Body of pancreas (tissue), 4 donors: ENCODE results near the gene UBE2U. TPM values are rescaled to one million over a fixed set of nuclear protein-coding genes. Genes with fewer than 3 reads are reported as not detected.

ENCODE experiments used
- ATAC-seq: fragments of 150-250 bp; one replicate; pipeline ENCODE4 v1.9.1; 2016
- DNase-seq, 4 donors: peaks; one replicate each; pipeline ENCODE4 v3.0.0-alpha.2; 2019
- H3K27ac ChIP-seq, 4 donors: fragments of 200-600 bp; sonication (generic); 1 replicate in 3 of 4; 2 replicates in 1 of 4; pipeline versions ENCODE4 v1.5.1 to v1.6.1; 2016 to 2019; ENCODE audit warnings: mild to moderate bottlenecking in 1 of 4, mixed read lengths in 1 of 4, moderate library complexity in 1 of 4
- H3K27me3 ChIP-seq, 2 donors: fragments of 200-600 bp; sonication (generic); one replicate each; pipeline ENCODE4 v1.6.0; 2016; ENCODE audit warnings: mild to moderate bottlenecking in 1 of 2
- H3K36me3 ChIP-seq, 2 donors: fragments of 200-600 bp; sonication (generic); replicated peaks in 1 of 2; 2 replicates each; pipeline ENCODE4 v1.5.1; 2016; ENCODE audit warnings: low read depth in 2 of 2; ENCODE audit not compliant: insufficient read depth in 1 of 2
- H3K4me1 ChIP-seq: fragments of 200-600 bp; sonication (generic); one replicate; pipeline ENCODE4 v1.6.0; 2016
- H3K4me3 ChIP-seq, 2 donors: fragments of 200-600 bp; sonication (generic); 1 replicate in 1 of 2; 2 replicates in 1 of 2; pipeline ENCODE4 v1.5.1; 2016 to 2019
- H3K9me3 ChIP-seq, 3 donors: fragments of 200-600 bp; sonication (generic); 1 replicate in 2 of 3; 2 replicates in 1 of 3; pipeline ENCODE4 v1.5.1; 2016
- CTCF ChIP-seq, 7 experiments: fragments of 450-650 bp in 4 of 7; fragments of 200-600 bp in 3 of 7; sonication (generic) in 3 of 7; IDR thresholded peaks; one replicate each; pipeline ENCODE4 v1.5.1; 2016 to 2019; ENCODE audit warnings: antibody characterized with exemption in 7 of 7
- POLR2A ChIP-seq, 3 donors: fragments of 450-650 bp; IDR thresholded peaks; one replicate each; pipeline ENCODE4 v1.6.1; 2016; ENCODE audit warnings: antibody characterized with exemption in 3 of 3, mild to moderate bottlenecking in 2 of 3
- WGBS, 2 donors: methylation state at CpG; one replicate each; pipeline ENCODE4 v1.1.5; 2017; 5-methylcytosine and 5-hydroxymethylcytosine counted together
- intact Hi-C: fragments of 100-400 bp; cut with DNase I; formaldehyde crosslinking; loops from one replicate; pipeline ENCODE4 v1.15.1; 2023
- total RNA-seq, 2 donors: library from RNA; depleted of rRNA; stranded (reverse); fragments of >200 nt; gene quantifications; one replicate each; pipeline ENCODE4 v1.1.0, GENCODE V29; 2016

Gene UBE2U
- total RNA-seq, 2 donors from 2014 or later = not detected

GRCh38 chr1:64194168-64195080 lies 9.0 kb upstream of the UBE2U start:
- Histone ChIP-seq H3K27ac (peak overlapping the region in 2 of 4 donors; percentile 48 to 50), H3K9me3 (no peaks in the 10 kb centered on the region), H3K4me1 (no peaks in the 10 kb centered on the region), H3K27me3 (no peaks in the 10 kb centered on the region), H3K4me3 (no peak overlapping the region), H3K36me3 (no peaks in the 10 kb centered on the region)
- TF ChIP-seq POLR2A (IDR thresholded peaks at IDR 0.05) (no peak), CTCF (IDR thresholded peaks at IDR 0.05) (no peak)
- 53 to 58% methylated on average over 8 of the region's 8 CpGs for WGBS, 2 donors
- no peak for ATAC-seq
- DNase-seq = no peak
- intact Hi-C loops = no loop called here

- Histone ChIP-seq H3K9me3 (no peaks in the 10 kb centered on the region), H3K4me3 (no peak overlapping the region), H3K27me3 (no peaks in the 10 kb centered on the region), H3K27ac (no peak overlapping the region), H3K36me3 (no peaks in the 10 kb centered on the region), H3K4me1 (no peaks in the 10 kb centered on the region)
- ATAC-seq (no peak), DNase-seq (no peak)
- 67 to 96% methylated on average over 1 of the region's 1 CpG for WGBS, 2 donors
- TF ChIP-seq POLR2A (IDR thresholded peaks at IDR 0.05) (no peak), CTCF (IDR thresholded peaks at IDR 0.05) (no peak)
- intact Hi-C loops = no loop called here
These were observed 8.4 kb upstream of the UBE2U start for GRCh38 chr1:64195081-64195395.

GRCh38 chr1:64196074-64196870 lies 7.2 kb upstream of the UBE2U start:
- intact Hi-C loops = no loop called here
- whole genome bisulfite sequencing, 2 donors = 75 to 83% methylated on average over 8 of the region's 8 CpGs
- DNase-seq = no peak
- no peak for ATAC-seq
- H3K4me1 ChIP-seq = no peaks in the 10 kb centered on the region
- H3K27ac ChIP-seq = no peak overlapping the region
- no peaks in the 10 kb centered on the region for H3K9me3 ChIP-seq
- TF ChIP-seq POLR2A (IDR thresholded peaks at IDR 0.05) (no peak), CTCF (IDR thresholded peaks at IDR 0.05) (no peak)
- no peaks in the 10 kb centered on the region for H3K36me3 ChIP-seq
- H3K27me3 ChIP-seq = no peaks in the 10 kb centered on the region
- H3K4me3 ChIP-seq = no peak overlapping the region

- H3K27me3 ChIP-seq = no peaks in the 10 kb centered on the region
- intact Hi-C loops = no loop called here
- no peak overlapping the region for H3K27ac ChIP-seq
- H3K9me3 ChIP-seq = no peaks in the 10 kb centered on the region
- TF ChIP-seq CTCF (IDR thresholded peaks at IDR 0.05) = no peak
- no peak for TF ChIP-seq POLR2A (IDR thresholded peaks at IDR 0.05)
- no peaks in the 10 kb centered on the region for H3K36me3 ChIP-seq
- H3K4me1 ChIP-seq = no peaks in the 10 kb centered on the region
- DNase-seq (no peak), ATAC-seq (no peak)
- no peak overlapping the region for H3K4me3 ChIP-seq
- 75 to 77% methylated on average over 3 of the region's 3 CpGs for WGBS, 2 donors
These were observed 6.3 kb upstream of the UBE2U start for GRCh38 chr1:64197076-64197475.
